Inferior parietal cortex (tissue), 1 donor: ENCODE measurements around the gene PTOV1.

Experiments used
- DNase-seq: peaks from one replicate; pipeline ENCODE4 v3.0.0-alpha.2; 2016; ENCODE audit errors: extremely low spot score

PTOV1 gene

GRCh38 chr19:49873834-49874233 lies 22.9 kb downstream of the PTOV1 start:
- no peak for DNase-seq

GRCh38 chr19:49874503-49875157 lies 23.7 kb downstream of the PTOV1 start:
- DNase-seq: no peak

GRCh38 chr19:49875177-49875576 lies 24.2 kb downstream of the PTOV1 start:
- DNase-seq: no peak

- peak; percentile 64 for DNase-seq
Observed at GRCh38 chr19:49875857-49876421, 25.0 kb downstream of the PTOV1 start.

- DNase-seq: peak; percentile 99
Observed at GRCh38 chr19:49876422-49877019, 25.6 kb downstream of the PTOV1 start.

- DNase-seq: peak; percentile 100
Observed at GRCh38 chr19:49877020-49877878, 26.3 kb downstream of the PTOV1 start, which contains the start of the genes AKT1S1 and TBC1D17. Gene AKT1S1, minus strand, starts transcription at chr19:49877355. Its CDS starts 4,060 bp downstream, at chr19:49873295. Gene TBC1D17, plus strand, starts transcription at chr19:49877702. Its CDS starts 22 bp downstream, at chr19:49877724.

- peak; percentile 83 for DNase-seq
Observed at GRCh38 chr19:49877879-49878743, 27.2 kb downstream of the PTOV1 start.

- DNase-seq: no peak
Observed at GRCh38 chr19:49878744-49879070, 27.7 kb downstream of the PTOV1 start.

GRCh38 chr19:49879243-49879963 lies 28.4 kb downstream of the PTOV1 start:
- no peak for DNase-seq

- DNase-seq: no peak
Observed at GRCh38 chr19:49880162-49880869, 29.4 kb downstream of the PTOV1 start.

GRCh38 chr19:49881186-49881585 lies 30.2 kb downstream of the PTOV1 start:
- DNase-seq: no peak

GRCh38 chr19:49881672-49882394 lies 30.9 kb downstream of the PTOV1 start:
- DNase-seq: no peak

- DNase-seq: no peak
Observed at GRCh38 chr19:49882643-49883042, 31.7 kb downstream of the PTOV1 start.

GRCh38 chr19:49883094-49883493 lies 32.1 kb downstream of the PTOV1 start:
- DNase-seq: no peak

- no peak for DNase-seq
Observed at GRCh38 chr19:49884109-49884508, 33.1 kb downstream of the PTOV1 start.

- DNase-seq: no peak
Observed at GRCh38 chr19:49884760-49885159, 33.8 kb downstream of the PTOV1 start.

- DNase-seq: no peak
Observed at GRCh38 chr19:49887037-49887664, 36.2 kb downstream of the PTOV1 start.

- no peak for DNase-seq
Observed at GRCh38 chr19:49887665-49888509, 36.9 kb downstream of the PTOV1 start.
